Right hindlimb (tissue), 1 donor: ENCODE measurements around the gene NAA40.
"Not testable (repeated sequence)": the region's sequence is repeated elsewhere in the genome, so short reads cannot be mapped to it uniquely, and the experiment has no call there.

Experiments used
- DNase-seq: peaks from one replicate; pipeline ENCODE4 v3.0.0-alpha.2; 2018

Gene NAA40

DNA sequence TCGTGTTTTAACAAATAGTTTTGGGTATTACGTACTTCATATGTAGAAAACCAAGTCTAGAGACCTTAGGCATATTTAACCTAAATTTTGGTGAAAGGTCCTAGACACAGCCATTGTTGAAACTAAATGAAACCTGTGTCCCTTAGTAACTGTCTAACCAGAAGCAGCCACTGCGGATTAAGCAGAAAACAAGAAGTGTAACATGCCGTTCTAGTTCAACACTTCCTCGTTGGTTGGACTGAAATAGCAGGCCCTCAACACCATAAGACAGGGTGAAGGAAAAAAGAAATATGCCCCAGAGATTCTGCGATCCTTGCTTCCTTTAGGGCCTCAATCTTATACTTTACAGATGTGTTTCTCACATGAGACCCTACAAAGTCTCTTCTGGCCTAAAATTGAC is 2.0 kb downstream of the NAA40 start:
- DNase-seq, result no peak

DNA sequence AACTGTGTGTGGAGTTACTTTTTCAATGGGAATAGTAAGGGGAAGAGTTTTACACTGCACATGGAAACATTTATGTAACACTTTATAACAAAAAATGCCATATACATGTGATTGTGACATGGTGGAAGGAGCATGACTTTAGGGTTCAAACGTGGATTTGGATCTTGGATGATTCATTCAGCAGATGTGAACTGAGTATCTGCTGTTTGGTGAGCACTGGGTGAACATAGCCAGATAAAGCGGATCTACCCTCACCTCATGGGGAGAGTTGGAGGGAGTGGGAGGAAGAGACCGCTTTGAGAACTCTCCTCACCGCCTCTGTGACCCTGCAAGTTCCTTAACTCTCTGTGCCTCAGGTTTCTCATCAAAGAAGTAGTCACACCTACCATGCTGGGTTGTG is 3.1 kb downstream of the NAA40 start:
- DNase-seq, result no peak

DNA sequence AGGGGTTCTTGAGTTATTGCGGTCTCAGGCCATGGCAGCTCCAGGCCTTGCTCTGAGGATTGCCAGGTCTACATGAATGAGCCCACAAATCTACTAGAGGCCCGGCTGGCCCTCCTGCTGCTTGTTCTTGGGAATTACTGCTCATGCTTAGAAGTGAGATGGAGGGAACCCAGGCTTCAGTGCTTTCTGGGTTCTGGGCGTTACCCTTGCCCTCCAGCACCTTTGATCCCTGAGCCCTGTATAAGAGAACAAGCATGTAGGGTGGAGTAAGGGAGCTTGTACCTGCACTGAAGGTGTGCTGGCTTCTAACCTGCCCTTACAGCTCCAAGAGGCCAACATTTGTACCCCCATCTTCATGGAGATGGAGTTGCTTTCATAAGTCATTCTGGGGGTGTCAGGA is 4.0 kb downstream of the NAA40 start:
- DNase-seq, result no peak

DNA sequence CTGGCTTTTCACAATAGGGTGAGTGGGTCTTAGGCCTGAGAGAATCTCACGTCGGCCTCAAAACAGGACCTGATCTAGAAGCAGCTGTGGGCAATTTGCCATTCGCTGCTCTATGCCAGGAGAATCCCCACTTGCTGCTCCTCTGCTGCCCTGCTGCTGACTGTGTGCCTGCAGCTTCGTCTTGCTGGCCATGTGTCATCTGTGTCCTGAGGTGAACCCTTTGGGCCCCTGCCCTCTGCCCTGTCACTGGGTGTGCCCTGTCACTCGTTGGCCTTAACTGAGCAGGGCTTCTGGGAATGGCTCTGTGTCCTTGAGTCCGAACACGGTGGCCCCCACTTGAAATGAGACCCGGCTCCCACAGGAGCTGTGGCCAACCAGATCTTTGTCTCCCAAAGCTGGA is 6.2 kb downstream of the NAA40 start:
- DNase-seq, result peak; percentile 64

GRCh38 chr11:63945477-63946163 is 6.8 kb downstream of the NAA40 start:
- DNase-seq, result peak; percentile 79

- DNase-seq, result no peak
These were observed 13.2 kb downstream of the NAA40 start for GRCh38 chr11:63951779-63952536.

GRCh38 chr11:63952570-63952969 is 13.8 kb downstream of the NAA40 start:
- DNase-seq, result no peak

DNA sequence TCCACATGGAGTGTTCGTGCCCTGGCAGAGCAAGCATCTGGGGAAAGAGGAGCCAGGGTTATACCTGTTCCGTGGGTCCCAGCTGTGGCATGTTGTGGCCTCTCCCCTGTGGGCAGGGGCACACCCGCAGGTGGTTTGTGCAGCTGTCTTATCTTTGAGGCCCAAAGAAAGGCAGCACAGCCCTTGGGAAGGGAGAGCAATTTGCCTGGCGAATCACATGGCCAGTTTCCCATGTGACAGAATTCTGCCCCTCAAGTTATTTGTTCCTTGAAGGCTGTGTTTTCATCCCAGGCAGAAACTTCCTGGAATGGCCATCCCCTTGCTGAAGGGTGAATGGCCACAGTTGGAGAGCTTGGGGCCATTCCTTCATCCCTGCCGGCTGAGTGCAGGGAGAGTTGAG is 19.2 kb downstream of the NAA40 start:
- no peak for DNase-seq

DNA sequence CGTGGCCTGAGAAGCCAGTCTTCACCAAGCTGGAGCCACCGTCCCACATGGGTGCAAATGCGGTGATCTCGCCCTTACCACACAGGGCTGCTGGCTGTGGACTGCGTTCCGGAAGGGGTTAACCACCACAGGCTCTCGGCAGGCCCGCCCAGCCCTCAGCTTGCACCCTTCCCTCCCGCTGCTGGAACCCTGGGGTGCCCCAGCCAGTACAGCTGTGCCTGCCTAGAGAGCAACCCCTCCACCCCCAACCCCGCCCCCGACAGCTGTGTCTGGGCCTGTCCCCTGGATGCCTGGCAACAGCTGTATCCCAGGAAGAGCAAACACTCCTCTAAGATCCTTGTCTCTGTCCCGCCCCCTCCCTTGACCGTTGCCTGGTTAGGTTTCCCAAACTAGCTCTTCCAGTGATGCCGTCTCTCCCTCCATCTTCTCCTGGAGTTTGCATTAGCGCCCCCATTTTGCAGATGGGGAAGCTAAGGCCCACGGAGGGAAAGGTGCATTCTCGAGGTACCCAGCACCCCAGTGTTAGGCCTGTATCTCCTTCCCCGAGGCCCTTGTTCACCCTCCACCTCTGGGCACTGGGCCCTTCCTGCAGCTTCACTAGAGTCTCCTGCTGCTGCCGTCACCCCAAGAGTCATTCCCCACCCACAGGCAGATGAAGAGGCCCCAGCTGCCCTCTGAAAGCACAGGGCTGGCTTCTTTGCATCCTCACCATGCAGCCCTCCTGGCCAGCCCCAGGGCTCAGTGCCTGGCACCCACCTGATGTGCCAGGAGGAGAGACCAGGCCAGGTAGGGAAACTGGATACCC is 23.0 kb downstream of the NAA40 start:
- DNase-seq, result peak; percentile 94

DNA sequence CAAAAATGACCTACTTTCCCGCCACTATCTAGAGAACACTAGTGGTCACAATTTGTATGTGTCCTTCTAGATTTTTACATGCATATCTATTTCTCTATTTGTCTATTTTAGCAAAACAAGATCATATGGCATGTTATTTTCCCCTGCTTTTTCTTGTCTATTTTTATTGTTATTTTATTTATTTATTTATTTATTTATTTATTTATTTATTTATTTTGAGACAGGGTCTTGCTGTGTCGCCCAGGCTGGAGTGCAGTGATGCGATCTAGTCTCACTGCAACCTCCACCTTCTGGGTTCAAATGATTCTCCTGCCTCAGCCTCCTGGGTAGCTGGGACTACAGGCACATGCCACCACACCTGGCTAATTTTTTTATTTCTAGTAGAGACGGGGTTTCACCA is 25.1 kb downstream of the NAA40 start:
- DNase-seq, result not testable (repeated sequence)

DNA sequence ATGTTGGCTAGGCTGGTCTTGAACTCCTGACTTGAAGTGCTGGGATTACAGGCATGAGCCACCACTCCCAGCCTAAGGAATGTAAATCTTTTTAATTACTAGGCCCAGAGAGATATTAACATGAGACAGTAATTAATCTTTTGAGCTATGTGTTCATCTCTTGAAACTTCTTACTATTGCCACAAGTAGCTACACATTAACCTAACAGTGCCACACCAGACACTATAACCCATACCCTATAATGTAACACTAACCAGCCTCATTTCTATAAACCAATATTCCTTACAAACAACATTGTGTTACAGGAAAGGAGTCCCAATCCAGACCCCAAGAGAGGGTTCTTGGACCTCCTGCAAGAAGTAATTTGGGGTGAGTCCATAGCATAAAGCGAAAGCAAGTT is 27.6 kb downstream of the NAA40 start:
- no peak for DNase-seq

GRCh38 chr11:63969461-63969860 is 30.7 kb downstream of the NAA40 start:
- DNase-seq, result no peak

DNA sequence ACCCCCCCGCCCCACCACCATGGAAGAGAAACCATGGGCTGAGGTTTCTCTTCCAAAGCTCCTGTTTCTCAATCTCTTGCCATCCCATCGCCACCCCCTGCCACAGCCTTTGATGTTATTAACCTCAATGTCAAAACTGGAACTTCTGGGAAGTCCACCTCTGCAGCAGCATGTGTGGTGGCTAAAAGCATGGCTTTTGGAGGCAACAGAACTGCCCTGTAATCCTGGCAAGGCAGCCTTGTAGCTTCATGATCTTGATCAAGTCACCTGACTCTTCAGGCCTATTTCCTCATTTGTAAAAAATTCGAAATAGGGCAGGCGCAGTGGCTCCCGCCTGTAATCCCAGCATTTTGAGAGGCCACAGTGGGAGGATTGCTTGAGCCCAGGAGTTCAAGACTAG is 32.1 kb downstream of the NAA40 start:
- no peak for DNase-seq

DNA sequence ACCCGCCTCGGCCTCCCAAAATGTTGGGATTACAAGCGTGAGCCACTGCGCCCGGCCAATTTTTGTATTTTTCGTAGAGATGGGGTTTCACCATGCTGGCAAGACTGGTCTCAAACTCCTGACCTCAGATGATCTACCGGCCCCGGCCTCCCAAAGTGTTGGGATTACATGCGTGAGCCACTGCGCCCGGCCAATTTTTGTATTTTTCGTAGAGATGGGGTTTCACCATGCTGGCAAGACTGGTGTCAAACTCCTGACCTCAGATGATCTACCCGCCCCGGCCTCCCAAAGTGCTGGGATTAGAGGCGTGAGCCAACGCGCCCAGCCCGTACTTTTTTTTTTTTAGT is 35.1 kb downstream of the NAA40 start:
- not testable (repeated sequence) for DNase-seq

DNA sequence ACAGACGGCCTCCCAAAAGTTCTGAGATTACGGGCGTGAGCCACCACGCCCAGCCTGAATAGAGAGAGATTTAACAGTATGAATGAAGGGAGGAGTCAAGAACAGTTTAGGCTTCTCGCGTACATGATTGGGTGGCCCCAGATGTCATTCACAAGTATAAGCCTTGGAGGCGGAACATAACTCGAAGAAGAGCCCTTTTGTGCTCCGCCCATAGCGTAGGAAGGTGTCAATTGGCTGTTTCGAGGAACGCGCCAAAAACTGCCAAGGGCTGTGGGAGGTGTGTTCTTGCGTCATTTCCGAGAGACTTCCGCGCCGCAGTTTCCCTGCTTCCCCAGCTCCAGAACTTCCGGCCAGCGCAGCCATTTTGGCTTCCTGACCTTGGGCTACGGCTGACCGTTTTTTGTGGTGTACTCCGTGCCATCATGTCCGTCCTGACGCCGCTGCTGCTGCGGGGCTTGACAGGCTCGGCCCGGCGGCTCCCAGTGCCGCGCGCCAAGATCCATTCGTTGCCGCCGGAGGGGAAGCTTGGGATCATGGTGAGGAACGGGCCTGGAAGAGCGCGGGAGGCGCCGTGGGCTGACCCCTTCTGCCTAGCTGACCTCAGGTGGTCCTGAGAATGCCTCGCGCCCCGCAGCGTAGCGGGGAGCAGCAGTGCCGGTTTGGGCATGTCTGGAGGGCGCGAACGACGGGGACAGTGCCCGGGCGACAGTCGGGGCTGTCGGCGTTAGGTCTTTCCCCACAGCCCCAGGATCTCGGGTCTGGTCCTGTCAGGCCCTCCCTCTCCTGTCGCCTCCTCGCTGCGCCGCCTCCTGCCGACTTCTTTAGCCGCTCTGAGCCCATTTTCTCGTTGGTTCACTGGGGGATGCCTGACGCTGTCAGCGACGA is 35.7 kb downstream of the NAA40 start, which contains the start of gene COX8A:
TSS of gene COX8A (plus strand) at position 362 of the 885 bp plus-strand sequence. CDS start at position 423, 61 bp downstream.
- peak; percentile 99 for DNase-seq

- no peak for DNase-seq
These were observed 39.9 kb downstream of the NAA40 start for GRCh38 chr11:63978551-63979239.

- DNase-seq, result no peak
These were observed 40.6 kb downstream of the NAA40 start for GRCh38 chr11:63979426-63979825.

DNA sequence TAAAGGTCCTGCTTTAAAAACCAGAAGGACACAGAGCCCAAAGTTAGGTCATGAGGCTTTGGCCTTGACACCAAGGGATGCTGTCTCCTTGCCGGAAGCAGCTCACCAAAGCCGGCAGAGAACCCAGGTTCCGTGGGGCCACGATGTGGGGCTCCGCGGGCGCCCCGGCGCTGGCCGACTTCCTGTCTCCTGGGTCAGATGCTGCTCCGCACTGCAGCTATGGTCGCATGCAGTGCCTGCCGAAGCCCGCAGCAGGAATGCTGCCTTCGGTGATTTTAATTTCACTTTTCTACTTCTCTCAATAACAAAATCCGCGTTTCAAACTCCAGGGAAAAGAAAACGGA is 47.0 kb downstream of the NAA40 start:
- DNase-seq, result no peak

DNA sequence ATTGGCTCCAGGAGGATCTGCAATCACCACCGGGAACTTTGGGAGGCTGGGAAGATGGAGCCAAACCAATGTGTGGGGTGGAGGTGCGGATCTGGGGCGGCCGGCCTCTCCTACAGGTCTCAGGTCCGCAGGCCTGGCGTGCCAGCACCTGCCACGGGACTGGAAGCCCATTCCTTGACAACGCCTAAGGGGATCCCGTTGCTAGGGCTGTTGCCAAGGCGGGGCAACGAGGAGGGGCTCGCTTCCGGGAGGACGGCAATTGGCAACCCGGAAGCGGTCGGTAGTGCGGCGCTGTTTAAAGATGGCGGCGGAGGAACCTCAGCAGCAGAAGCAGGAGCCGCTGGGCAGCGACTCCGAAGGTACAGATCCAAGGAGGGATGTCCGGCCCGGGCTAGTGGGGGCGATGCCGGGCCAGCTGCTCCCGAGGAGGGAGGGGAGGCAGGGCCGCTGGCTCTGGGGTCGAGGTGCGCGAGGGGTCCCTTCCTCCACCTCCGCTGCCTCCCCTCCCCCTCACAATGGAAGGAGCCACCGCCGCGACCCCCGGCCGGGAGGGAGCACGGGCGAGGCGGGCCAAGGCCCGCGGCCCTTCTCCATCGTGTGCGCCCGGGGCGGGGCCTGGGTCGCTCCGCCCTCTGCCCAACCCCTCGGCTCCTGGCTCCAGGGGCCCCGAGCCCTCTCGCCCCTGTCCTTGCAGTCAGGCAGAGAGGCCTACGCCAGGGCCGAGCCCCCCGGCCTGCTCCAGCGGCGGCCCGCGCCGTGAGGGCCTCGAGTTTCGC is 47.5 kb downstream of the NAA40 start, which contains the start of gene OTUB1:
TSS of gene OTUB1 (plus strand) at position 283 of the 776 bp plus-strand sequence. CDS start at position 302, 19 bp downstream.
- DNase-seq, result peak; percentile 95

- no peak for DNase-seq
These were observed 48.2 kb downstream of the NAA40 start for GRCh38 chr11:63986932-63987513.

GRCh38 chr11:63991558-63991957 is 52.8 kb downstream of the NAA40 start:
- DNase-seq, result no peak
